LNCAP (cell line): ENCODE measurements around the gene RETREG1.

ENCODE experiments used
- CTCF ChIP-seq: fragments of 450-650 bp; IDR thresholded peaks from 2 replicates; pipeline ENCODE4 v1.5.1; 2017; ENCODE audit warnings: mild to moderate bottlenecking

RETREG1 gene

GRCh38 chr5:16588434-16589214, 28.2 kb downstream of the RETREG1 start:
- TF ChIP-seq CTCF = no peak

- TF ChIP-seq CTCF = no peak
Observed at GRCh38 chr5:16586556-16586955, 30.2 kb downstream of the RETREG1 start.

- peak; percentile 42; the same call in 1 of the 2 replicates for TF ChIP-seq CTCF
Observed at GRCh38 chr5:16585041-16585667, 31.6 kb downstream of the RETREG1 start.

GRCh38 chr5:16582081-16582480, 34.7 kb downstream of the RETREG1 start:
- TF ChIP-seq CTCF = no peak

- TF ChIP-seq CTCF = no peak
Observed at GRCh38 chr5:16580382-16580781, 36.4 kb downstream of the RETREG1 start.

- TF ChIP-seq CTCF = no peak
Observed at GRCh38 chr5:16579142-16579847, 37.5 kb downstream of the RETREG1 start.

- no peak for TF ChIP-seq CTCF
Observed at GRCh38 chr5:16578474-16578883, 38.3 kb downstream of the RETREG1 start.
